Neural cell (in vitro differentiated cells): ENCODE measurements around the gene DESI2.

Experiments
- MXI1 ChIP-seq: fragments of 450-650 bp; conservative IDR thresholded peaks from 2 replicates; pipeline ENCODE4 v1.6.1; 2014; ENCODE audit warnings: antibody characterized with exemption, mild to moderate bottlenecking; ENCODE audit not compliant: poor library complexity, severe bottlenecking
- POLR2AphosphoS5 ChIP-seq: IDR thresholded peaks from 2 replicates; pipeline ENCODE4 v1.6.1; 2012
- RAD21 ChIP-seq: fragments of 450-650 bp; conservative IDR thresholded peaks from 2 replicates; pipeline ENCODE4 v1.6.1; 2014; ENCODE audit warnings: antibody characterized with exemption, mild to moderate bottlenecking, moderate library complexity
- TF ChIP-seq, protein P1 (sequence below): IDR thresholded peaks from 2 replicates; pipeline ENCODE4 v1.6.1; 2012; ENCODE audit warnings: borderline replicate concordance
- TF ChIP-seq, protein P2 (sequence below): fragments of 450-650 bp; IDR thresholded peaks from 2 replicates; pipeline ENCODE4 v1.5.1; 2014; ENCODE audit warnings: antibody characterized with exemption, mild to moderate bottlenecking, moderate library complexity; ENCODE audit not compliant: poor library complexity, severe bottlenecking

DNA sequence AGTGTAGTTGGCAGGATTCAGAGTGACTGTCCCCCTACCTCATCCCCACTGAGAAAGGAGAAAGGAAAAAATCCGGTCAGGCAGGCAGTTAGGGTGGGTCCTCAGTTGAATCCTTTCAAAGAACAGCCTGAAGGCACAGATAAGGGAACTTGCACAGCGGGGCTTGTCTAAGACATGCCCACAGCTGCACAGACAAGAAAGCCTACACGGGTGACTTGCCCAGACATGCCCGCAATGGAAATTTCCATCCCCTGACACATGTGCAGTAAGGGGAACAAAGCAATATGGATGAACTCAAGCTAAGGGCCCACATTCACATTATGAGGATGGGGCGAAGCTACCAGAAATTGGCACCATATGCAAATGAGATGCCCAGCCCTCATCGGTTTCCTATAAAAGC is 82.5 kb downstream of the DESI2 start:
- TF ChIP-seq POLR2AphosphoS5 (no peak), MXI1 (no peak), RAD21 (no peak)
- TF ChIP-seq, protein P1, sequence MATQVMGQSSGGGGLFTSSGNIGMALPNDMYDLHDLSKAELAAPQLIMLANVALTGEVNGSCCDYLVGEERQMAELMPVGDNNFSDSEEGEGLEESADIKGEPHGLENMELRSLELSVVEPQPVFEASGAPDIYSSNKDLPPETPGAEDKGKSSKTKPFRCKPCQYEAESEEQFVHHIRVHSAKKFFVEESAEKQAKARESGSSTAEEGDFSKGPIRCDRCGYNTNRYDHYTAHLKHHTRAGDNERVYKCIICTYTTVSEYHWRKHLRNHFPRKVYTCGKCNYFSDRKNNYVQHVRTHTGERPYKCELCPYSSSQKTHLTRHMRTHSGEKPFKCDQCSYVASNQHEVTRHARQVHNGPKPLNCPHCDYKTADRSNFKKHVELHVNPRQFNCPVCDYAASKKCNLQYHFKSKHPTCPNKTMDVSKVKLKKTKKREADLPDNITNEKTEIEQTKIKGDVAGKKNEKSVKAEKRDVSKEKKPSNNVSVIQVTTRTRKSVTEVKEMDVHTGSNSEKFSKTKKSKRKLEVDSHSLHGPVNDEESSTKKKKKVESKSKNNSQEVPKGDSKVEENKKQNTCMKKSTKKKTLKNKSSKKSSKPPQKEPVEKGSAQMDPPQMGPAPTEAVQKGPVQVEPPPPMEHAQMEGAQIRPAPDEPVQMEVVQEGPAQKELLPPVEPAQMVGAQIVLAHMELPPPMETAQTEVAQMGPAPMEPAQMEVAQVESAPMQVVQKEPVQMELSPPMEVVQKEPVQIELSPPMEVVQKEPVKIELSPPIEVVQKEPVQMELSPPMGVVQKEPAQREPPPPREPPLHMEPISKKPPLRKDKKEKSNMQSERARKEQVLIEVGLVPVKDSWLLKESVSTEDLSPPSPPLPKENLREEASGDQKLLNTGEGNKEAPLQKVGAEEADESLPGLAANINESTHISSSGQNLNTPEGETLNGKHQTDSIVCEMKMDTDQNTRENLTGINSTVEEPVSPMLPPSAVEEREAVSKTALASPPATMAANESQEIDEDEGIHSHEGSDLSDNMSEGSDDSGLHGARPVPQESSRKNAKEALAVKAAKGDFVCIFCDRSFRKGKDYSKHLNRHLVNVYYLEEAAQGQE, result no peak
- TF ChIP-seq, protein P2, sequence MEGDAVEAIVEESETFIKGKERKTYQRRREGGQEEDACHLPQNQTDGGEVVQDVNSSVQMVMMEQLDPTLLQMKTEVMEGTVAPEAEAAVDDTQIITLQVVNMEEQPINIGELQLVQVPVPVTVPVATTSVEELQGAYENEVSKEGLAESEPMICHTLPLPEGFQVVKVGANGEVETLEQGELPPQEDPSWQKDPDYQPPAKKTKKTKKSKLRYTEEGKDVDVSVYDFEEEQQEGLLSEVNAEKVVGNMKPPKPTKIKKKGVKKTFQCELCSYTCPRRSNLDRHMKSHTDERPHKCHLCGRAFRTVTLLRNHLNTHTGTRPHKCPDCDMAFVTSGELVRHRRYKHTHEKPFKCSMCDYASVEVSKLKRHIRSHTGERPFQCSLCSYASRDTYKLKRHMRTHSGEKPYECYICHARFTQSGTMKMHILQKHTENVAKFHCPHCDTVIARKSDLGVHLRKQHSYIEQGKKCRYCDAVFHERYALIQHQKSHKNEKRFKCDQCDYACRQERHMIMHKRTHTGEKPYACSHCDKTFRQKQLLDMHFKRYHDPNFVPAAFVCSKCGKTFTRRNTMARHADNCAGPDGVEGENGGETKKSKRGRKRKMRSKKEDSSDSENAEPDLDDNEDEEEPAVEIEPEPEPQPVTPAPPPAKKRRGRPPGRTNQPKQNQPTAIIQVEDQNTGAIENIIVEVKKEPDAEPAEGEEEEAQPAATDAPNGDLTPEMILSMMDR, result no peak
